Measurements from ENCODE around the gene MARVELD1. TPM values are rescaled to one million over a fixed set of nuclear protein-coding genes. Genes with fewer than 3 reads are reported as not detected.

Gene MARVELD1
- total RNA-seq, 2 donors from 2014 or later = 44.3 to 47.9 TPM

- peaks cover 25% of the 10 kb centered on the region for H3K36me3 ChIP-seq (ENCODE audit: control insufficient read depth, insufficient read depth, low read length)
- H3K27me3 ChIP-seq (ENCODE audit: control insufficient read depth, insufficient read depth, low read length, poor library complexity, severe bottlenecking) = peaks cover 21% of the 10 kb centered on the region
- 94 to 96% methylated on average over 13 to 15 of the region's 15 CpGs for WGBS, 2 experiments (ENCODE audit: insufficient coverage in 1 of 2, insufficient read length in 1 of 2)
- Mint-ChIP-seq H3K9me3 (no peaks in the 10 kb centered on the region), H3K4me3 (no peak overlapping the region), H3K36me3 (ENCODE audit: low read depth) (peaks cover 27% of the 10 kb centered on the region), H3K27ac (no peak overlapping the region), H3K4me1 (peaks cover 17% of the 10 kb centered on the region), H3K27me3 (ENCODE audit: insufficient read depth) (peaks cover 34% of the 10 kb centered on the region)
- no peak overlapping the region for H3K4me3 ChIP-seq (ENCODE audit: low read length)
- no peak for DNase-seq
- H3K9ac ChIP-seq (ENCODE audit: extremely low read depth, low read length, poor library complexity, severe bottlenecking) = no peak overlapping the region
- H3K9me3 ChIP-seq (ENCODE audit: control insufficient read depth, low read length) = no peaks in the 10 kb centered on the region
- TF ChIP-seq, protein P1, sequence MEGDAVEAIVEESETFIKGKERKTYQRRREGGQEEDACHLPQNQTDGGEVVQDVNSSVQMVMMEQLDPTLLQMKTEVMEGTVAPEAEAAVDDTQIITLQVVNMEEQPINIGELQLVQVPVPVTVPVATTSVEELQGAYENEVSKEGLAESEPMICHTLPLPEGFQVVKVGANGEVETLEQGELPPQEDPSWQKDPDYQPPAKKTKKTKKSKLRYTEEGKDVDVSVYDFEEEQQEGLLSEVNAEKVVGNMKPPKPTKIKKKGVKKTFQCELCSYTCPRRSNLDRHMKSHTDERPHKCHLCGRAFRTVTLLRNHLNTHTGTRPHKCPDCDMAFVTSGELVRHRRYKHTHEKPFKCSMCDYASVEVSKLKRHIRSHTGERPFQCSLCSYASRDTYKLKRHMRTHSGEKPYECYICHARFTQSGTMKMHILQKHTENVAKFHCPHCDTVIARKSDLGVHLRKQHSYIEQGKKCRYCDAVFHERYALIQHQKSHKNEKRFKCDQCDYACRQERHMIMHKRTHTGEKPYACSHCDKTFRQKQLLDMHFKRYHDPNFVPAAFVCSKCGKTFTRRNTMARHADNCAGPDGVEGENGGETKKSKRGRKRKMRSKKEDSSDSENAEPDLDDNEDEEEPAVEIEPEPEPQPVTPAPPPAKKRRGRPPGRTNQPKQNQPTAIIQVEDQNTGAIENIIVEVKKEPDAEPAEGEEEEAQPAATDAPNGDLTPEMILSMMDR (conservative IDR thresholded peaks at IDR 0.05) = no peak
- peaks cover 13% of the 10 kb centered on the region for H3K4me1 ChIP-seq (ENCODE audit: control insufficient read depth, insufficient read depth, low read length)
- no peak overlapping the region for H3K27ac ChIP-seq (ENCODE audit: low read depth, low read length)
These were observed 51.7 kb downstream of the MARVELD1 start for GRCh38 chr10:97765201-97765600.

GRCh38 chr10:97766106-97766810 is 52.7 kb downstream of the MARVELD1 start:
- no peak overlapping the region for H3K9ac ChIP-seq (ENCODE audit: extremely low read depth, low read length, poor library complexity, severe bottlenecking)
- H3K36me3 Mint-ChIP-seq (ENCODE audit: low read depth) = peaks cover 19% of the 10 kb centered on the region
- H3K4me3 ChIP-seq (ENCODE audit: low read length) = no peak overlapping the region
- 91 to 94% methylated on average over 13 of the region's 13 CpGs for WGBS, 2 experiments (ENCODE audit: insufficient coverage in 1 of 2, insufficient read length in 1 of 2)
- no peak overlapping the region for H3K4me3 Mint-ChIP-seq
- DNase-seq = no peak
- no peaks in the 10 kb centered on the region for H3K9me3 Mint-ChIP-seq
- no peak overlapping the region for H3K27ac Mint-ChIP-seq
- H3K27ac ChIP-seq (ENCODE audit: low read depth, low read length) = no peak overlapping the region
- peaks cover 7% of the 10 kb centered on the region for H3K4me1 ChIP-seq (ENCODE audit: control insufficient read depth, insufficient read depth, low read length)
- peaks cover 44% of the 10 kb centered on the region for H3K27me3 Mint-ChIP-seq (ENCODE audit: insufficient read depth)
- H3K36me3 ChIP-seq (ENCODE audit: control insufficient read depth, insufficient read depth, low read length) = peaks cover 16% of the 10 kb centered on the region
- peaks cover 32% of the 10 kb centered on the region for H3K27me3 ChIP-seq (ENCODE audit: control insufficient read depth, insufficient read depth, low read length, poor library complexity, severe bottlenecking)
- H3K9me3 ChIP-seq (ENCODE audit: control insufficient read depth, low read length) = no peaks in the 10 kb centered on the region
- TF ChIP-seq, protein P1 (conservative IDR thresholded peaks at IDR 0.05) = no peak
- peaks cover 13% of the 10 kb centered on the region for H3K4me1 Mint-ChIP-seq

GRCh38 chr10:97766996-97767924 is 53.7 kb downstream of the MARVELD1 start:
- TF ChIP-seq, protein P1 (conservative IDR thresholded peaks at IDR 0.05) = no peak
- Mint-ChIP-seq H3K27ac (no peak overlapping the region), H3K4me1 (peaks cover 13% of the 10 kb centered on the region), H3K27me3 (ENCODE audit: insufficient read depth) (peaks cover 51% of the 10 kb centered on the region), H3K4me3 (no peak overlapping the region), H3K36me3 (ENCODE audit: low read depth) (peaks cover 13% of the 10 kb centered on the region), H3K9me3 (no peaks in the 10 kb centered on the region)
- H3K27ac ChIP-seq (ENCODE audit: low read depth, low read length) = no peak overlapping the region
- H3K9me3 ChIP-seq (ENCODE audit: control insufficient read depth, low read length) = no peaks in the 10 kb centered on the region
- WGBS, 2 experiments (ENCODE audit: insufficient coverage in 1 of 2, insufficient read length in 1 of 2) = 93 to 96% methylated on average over 7 to 22 of the region's 22 CpGs
- H3K4me3 ChIP-seq (ENCODE audit: low read length) = no peak overlapping the region
- H3K36me3 ChIP-seq (ENCODE audit: control insufficient read depth, insufficient read depth, low read length) = peaks cover 7% of the 10 kb centered on the region
- peaks cover 39% of the 10 kb centered on the region for H3K27me3 ChIP-seq (ENCODE audit: control insufficient read depth, insufficient read depth, low read length, poor library complexity, severe bottlenecking)
- no peak for DNase-seq
- H3K4me1 ChIP-seq (ENCODE audit: control insufficient read depth, insufficient read depth, low read length) = peaks cover 7% of the 10 kb centered on the region
- no peak overlapping the region for H3K9ac ChIP-seq (ENCODE audit: extremely low read depth, low read length, poor library complexity, severe bottlenecking)

Other genes with a start within 250 kb of the MARVELD1 start
- gene MMS19, start 215.3 kb upstream of the MARVELD1 start, total RNA-seq = 10 to 100 TPM; 84.2 to 98.8 TPM
- gene UBTD1, start 214.8 kb upstream of the MARVELD1 start, total RNA-seq = 10 to 100 TPM; 19.1 to 19.3 TPM
- gene ANKRD2, start 141.0 kb upstream of the MARVELD1 start, total RNA-seq = not detected
- 1 to 10 TPM in 1 of 2 donors, under 1 TPM in 1; 0.15 to 1.7 TPM for gene HOGA1, start 129.3 kb upstream of the MARVELD1 start, total RNA-seq
- gene C10orf62, start 124.0 kb upstream of the MARVELD1 start, total RNA-seq = not detected
- 10 to 100 TPM; 19.0 to 21.3 TPM for gene MORN4, start 80.2 kb upstream of the MARVELD1 start, total RNA-seq
- 10 to 100 TPM; 14.5 to 18.1 TPM for gene PI4K2A, start 73.1 kb upstream of the MARVELD1 start, total RNA-seq
- 1 to 10 TPM; 3.9 to 4.3 TPM for gene AVPI1, start 26.5 kb upstream of the MARVELD1 start, total RNA-seq
- gene ZFYVE27, start 23.4 kb downstream of the MARVELD1 start, total RNA-seq = 10 to 100 TPM; 33.5 to 36.3 TPM
- 1 to 10 TPM; 1.8 to 2.3 TPM for gene SFRP5, start 58.3 kb downstream of the MARVELD1 start, total RNA-seq
- gene GOLGA7B, start 136.1 kb downstream of the MARVELD1 start, total RNA-seq = under 1 TPM; 0.18 to 0.27 TPM

All from endodermal cell (in vitro differentiated cells).